GM18499 (cell line): ENCODE measurements around the gene BUB3.

Source experiments
- ATAC-seq: cut with Tn5 transposase; IDR thresholded peaks from one replicate; pipeline ENCODE4 v1.9.1; 2021; ENCODE audit warnings: moderate number of reproducible peaks; ENCODE audit not compliant: insufficient read depth, unreplicated experiment

BUB3 gene

DNA sequence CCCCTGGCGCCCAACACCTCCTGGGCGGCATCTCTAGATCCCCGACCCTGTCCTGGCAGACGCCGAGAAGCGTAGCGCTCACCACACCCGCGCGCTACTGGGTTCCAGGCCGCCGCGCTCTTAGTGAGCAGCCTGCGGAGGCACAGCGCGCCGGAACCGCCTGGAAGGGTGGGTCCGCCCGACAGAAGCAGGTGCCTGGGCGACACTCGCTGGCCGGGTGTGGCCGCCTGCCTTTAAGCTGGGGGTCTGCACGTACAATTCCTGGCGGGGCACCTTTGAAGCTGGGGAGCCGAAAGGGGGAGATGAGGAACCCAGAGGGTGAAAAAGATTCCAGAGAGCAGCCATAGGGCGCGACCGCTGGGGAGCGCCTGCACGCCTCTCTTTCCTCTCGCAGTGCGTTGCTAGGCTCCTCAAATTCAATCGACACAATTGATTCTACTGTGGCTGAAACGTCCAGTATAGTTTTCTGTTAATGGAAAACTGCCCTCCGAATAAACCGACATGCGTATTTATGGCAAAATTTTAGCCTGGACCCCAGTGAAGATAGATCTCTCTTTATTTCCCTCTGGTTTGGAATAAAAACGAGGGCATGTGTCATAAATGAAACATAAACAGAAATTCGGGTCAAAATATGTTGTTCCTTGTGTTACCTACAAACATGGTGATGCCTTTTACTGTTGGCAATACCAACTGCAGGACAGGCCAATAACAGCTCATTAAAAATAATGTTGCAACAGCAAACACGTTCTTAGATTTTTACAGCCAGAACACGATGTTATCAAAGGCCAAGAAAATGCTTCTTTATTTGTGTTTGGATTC, 13.8 kb upstream of the BUB3 start:
- no peak for ATAC-seq

DNA sequence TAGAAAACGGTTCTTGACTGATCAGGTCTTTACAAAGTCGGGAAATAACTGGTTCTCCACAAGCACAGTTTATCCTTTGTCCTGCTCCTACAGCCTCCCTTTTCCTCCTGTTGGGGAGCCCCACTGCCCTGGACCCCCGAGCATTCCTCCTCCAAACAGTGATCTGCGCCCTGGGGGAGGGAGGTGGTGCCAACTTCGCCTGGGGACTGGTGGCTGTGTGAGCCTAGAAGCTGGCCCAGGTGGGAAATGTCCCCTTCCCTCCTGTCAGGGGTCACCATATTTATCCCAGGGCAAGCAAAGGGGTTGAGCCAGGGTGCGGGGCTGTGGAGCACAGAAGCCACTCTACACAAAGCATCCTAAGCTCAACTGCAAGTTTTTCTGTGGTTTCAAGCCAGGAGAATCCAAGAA, 13.2 kb upstream of the BUB3 start:
- ATAC-seq = no peak

DNA sequence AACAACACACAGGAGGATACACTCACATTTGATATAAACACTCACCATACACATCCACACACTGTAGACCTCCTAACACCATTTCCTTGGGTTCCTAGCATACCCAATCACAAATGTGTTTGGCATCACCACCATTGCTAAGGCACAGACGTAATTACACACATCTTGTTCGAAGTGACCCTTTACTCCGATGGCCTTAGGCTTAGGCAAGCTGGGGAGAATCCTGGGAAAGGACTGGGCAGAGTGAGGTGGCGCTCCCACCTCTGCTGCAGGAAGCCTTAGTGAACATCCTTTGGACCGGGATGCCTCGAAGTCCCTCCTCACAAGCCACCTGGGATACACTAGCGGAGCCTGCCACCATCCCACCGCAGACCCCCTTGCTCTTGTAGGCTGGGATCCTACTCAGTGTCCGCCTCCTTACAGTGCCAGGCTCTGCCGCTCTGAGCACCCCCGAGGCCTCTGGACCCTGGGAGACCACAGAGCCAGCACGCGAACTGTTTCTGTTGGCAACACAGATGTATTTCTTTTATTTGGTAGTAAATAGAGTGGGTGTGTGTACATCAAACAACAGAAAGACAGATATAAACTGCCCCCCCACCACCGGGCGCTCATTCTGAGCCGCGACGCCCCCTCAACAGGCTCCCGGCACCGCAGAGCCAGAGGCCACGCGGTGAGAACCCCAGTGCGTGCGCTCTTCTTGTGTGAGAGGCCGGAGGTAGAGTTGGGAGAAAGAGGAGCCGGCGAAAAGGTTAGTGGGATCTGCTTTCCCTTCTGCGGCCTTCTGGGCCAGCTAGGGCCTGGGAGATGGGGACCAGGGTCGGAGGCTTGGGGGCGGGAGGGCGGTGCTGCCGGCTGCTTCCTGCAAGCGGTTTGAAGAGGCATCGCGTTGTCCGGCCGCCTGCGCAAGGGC, 12.2 kb upstream of the BUB3 start:
- no peak for ATAC-seq

DNA sequence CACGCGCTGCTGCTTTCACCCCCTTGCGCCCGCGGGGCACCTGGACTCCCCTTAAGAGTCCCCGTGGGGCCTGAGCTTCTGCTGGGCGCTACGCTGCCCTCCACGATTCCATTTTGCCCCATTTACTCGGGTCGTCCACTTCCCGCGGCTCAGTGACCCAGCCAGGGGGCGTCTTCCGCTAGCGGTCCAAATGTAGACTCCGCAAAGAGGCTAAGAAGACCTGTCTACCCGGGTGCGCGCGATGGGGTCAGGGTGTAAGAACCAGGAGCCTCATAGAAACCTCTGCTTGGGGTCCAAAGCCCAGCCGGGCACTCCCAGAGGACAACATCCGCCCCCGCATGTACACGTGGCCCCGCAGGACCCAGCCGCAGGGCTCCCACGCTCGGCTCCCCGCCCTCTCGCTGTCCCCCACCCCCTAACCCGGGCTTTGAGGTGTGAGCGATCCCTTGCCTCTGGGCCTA, 11.5 kb upstream of the BUB3 start:
- no peak for ATAC-seq

DNA sequence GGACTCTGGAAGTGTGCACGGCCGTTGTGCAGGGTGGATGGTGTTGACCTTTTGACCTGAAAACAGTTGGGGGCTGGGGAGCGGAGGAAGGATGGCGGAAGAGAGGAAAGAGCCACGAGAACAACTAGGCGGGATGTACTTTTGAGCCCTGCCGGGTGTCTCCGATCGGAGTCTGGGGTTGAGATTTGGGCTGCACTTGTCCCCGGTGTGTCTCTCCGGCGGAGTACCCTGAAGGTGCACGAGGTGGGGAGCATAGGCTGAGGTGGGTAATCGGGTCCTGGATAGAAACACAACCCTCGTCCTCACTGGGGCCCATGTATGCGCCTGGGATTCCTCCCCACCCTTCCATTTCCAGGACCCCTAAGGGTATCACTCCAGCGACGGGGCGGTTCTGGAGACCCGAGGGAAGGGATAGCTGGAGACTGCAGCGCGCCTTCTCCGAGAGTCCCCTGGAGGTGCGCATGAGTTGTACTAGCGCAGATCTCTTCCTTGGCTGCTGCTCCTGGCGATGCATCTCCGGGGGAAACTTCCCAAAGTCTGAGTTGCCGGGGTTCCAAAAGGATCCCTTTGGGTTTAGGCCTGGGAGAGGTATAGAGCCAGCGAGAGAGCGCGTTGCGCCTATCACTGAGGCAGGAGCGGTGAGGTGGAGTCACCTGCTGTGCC, 10.9 kb upstream of the BUB3 start:
- ATAC-seq = no peak

DNA sequence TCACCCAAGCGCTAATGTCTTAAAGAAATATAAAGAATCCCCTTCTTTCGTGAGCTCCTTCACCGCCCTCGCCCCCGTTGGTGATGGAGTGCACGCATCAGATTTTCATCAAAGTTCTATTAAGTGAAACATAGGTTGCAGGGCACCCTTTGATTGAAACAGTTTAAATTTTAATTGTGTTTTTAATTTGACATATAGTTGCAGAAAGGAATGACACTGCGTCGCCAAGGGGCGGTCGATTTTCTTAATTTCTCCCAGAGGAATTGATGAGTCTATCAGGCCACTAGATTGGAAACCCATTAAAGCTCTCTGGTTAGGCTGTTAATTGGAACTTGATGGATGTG, 10.4 kb upstream of the BUB3 start:
- no peak for ATAC-seq

DNA sequence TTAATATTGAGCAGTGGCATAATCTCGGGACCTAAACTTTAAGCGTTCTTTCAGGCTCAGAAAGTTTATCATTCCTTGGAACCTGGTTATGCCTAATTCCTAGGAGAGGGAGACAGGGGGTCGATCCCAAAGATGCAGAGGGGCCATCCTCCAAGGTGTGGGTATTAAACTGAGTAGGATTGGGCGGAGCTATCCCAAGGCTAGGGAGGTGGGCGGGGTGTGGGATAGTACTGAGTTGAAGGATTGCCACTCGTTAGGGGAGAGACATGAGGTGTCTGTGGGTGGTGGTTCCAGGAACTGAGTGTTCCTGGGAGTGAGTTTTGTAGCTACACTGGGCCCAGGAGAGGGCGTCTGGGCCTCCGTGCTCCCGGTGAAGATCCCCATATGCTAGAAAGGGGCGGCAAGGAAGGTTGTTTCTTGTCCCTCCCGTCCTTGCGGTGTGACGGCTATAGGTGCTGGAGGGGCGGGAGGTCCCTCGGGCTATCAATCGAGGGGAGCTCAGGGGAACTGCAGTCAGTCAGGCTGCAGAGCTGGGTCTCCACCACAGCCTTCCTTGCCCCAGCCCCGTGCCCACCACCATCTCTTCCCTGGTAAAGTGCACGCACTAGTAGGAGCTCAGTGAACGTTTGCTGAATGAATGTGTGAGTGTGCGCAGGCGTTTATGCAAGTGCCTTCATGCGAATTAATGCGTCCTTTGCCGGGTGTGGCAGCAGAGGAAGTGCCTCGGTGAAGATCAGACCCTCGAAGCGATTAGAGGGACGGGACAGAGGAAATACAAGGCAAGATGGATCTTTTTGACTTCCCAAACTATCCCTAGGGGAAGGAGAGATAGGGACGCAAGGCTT, 9.3 kb upstream of the BUB3 start:
- no peak for ATAC-seq

DNA sequence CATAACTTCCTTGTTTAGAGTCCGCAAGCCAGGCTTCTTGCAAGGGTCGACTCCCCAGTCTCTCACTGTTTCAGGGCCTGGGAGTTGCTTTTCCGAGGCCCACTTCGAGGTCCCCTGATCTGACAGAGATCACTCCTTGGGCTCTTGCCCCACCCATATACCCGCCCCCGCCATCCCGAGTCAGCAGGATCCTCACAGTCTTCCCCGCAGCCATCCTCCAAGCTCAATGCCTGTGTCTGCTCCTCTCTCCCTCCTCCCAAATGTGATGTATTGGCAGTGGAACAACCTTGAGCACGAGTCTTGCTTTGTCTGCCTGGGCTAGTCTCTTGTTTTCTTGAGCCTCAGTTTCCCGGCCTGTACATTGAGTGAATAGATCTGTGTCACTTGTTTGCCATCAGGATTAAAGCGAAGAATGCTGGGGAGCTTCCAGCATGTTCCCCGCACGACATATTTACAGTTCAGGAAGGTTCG, 8.6 kb upstream of the BUB3 start:
- no peak for ATAC-seq

DNA sequence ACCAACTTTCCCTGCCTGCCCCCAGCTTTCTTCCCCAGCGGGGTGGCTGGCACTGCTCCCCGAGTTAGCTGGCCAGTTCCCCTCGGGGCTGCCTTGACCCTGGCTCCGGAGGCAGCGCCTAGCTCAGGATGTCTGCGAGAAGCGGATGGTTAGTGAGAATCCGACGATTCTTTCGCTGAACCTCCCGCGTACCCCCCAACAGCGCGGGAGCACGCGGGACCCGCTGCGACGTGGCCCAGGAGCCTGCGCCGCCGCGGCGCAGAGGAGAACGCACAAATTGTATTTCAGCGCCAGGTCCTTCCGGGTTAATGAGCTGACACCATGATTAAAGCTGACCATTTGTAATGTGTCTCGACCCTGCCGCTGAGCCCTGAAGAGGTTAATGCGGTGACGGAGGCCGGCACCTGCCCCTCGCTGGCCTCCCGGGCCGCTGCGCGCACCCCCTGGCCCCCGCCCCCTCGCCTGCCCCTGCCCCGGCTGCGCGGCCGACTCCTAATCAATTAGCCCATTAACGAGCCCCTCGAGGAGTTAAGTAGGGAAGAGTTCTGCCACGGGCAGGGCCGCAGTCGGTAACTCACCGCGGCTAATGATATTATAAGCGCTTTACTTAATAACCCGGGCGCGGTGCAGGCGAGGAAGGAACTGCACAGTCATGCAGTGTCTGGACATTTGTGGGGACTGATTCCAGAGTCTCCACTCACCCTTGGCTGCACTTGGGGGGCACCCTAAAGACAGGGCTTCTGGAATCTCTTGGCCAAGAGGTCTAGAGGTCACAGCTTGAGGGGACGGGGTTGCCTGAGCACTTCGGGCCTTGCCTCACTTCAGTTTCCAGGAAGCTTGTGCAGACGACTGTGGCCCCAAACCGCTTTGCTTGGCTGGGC, 7.9 kb upstream of the BUB3 start:
- no peak for ATAC-seq

DNA sequence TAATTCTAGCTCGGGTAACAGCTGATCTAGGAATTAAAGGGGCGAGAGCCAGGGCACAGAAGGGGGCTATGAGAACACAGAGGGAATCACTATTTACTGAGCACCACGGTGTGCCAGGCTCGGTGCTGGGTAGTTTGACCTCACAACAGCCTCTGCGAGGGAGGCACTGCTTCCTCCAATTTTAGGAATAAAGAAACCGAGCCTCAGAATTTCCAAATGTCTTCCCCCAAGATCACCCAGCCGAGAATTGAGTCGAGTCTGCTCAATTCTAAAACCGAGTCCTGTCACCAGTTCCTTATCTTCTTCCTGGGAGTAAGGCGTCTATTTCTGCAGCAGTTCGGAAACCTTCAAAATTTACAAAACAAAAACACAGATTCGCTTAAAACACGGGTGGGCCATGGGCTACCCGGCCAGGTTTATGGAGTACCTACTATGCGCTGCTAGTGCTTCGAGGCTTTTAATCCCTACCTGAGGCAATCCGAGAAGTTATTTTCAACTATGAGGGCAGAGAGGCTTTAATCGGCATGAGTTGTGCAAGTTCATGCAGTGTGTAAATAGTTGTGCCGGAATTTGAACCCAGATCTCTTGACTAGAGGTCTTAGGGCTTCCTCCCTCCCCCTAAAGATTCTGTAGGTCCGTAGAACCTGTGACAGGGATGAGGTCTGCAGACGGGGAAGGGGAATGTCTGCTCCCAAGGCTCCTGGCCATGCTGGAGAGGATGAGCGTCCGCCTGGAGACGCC, 7.1 kb upstream of the BUB3 start:
- no peak for ATAC-seq

DNA sequence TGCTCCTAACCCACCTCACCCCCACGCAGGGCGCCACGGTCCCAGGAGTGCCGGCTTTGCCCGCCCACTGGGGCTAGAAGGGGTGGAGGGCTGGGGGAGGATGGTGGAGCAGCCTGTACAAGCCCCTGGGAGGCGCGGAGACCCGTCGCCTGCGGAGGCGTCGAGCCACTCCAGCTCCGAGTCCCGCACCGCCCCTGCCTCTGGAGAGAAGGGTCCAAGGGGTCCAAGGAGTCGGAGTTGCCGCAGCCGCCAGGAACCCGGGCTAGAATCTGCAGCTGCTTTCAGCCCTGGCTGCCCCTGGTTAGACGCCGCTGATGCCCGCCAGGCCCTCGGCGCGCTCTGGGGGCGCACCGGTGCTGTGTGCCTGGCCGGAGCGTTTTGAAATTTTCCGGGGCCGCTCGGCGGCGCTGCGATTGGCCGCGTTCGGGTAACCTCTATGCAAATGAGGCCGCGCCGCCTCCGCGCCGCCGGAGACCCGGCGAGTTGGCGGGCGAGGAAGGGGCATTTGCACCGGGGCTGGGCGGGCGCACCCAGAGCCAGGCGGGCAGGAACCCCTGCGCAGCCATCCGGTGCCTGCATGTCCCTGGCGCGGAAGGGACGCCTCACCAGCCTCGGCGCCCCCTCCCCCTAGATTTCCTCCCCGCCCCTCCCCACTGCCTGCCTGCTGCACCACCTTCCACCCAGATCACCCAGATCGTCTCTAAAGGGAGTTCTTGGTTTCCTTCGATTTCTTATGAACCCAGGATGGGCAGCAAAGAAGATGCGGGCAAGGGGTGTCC, 6.4 kb upstream of the BUB3 start, which contains the start of gene HMX2:
Gene HMX2, plus strand, starts transcription at position 502 of the 779 bp plus-strand sequence. Its CDS starts 243 bp downstream, at position 745.
- ATAC-seq = no peak

DNA sequence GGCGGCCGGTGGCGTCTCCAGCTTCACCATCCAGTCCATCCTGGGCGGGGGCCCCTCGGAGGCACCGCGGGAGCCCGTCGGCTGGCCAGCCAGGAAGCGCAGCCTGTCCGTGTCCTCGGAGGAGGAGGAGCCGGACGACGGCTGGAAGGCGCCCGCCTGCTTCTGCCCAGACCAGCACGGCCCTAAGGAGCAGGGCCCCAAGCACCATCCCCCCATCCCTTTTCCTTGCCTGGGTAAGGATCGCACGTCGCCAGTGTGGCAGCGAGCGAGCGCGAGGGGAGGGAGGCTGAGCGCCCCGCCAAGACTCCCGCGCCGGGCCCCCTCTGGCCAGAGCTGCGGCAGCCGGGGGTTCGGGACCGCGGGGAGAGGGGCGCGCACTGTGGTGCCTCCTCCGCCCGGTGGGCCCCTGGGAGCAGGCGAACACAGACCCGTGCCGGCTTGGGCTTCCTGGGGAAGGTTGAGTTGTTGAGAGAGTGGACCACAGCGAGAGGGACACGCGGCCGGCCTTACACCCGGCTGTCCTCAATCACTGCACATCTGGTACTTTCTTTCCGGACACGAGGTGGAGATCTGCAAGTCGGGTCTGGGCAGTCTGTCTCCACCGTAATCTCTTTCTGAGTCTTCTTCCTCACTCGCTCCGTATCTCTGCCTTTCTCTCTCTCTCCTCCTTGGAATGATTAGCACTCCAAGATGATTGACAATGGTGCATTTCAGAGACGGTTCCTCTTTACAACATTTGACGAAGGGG, 5.6 kb upstream of the BUB3 start:
- ATAC-seq = no peak

DNA sequence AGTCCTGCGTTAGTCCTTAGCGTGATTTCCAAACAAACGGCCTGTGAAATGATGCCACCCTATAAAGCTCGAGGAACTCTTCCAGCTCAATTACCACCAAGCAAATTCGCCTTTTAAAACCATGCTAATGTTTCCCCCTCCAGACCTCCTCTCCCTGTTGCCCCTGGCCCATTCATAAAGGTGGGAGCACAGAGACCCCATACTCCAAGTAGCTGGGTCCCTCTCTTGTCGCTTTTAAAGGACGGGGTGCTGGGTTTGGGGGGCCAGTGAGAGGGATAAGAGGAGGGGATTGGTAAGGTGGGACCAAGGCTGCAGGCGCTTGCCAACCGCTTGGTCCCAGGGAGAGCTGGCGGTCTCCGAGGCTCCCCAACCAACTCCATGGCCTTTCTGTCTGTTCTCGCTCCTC, 5.0 kb upstream of the BUB3 start:
- no peak for ATAC-seq

DNA sequence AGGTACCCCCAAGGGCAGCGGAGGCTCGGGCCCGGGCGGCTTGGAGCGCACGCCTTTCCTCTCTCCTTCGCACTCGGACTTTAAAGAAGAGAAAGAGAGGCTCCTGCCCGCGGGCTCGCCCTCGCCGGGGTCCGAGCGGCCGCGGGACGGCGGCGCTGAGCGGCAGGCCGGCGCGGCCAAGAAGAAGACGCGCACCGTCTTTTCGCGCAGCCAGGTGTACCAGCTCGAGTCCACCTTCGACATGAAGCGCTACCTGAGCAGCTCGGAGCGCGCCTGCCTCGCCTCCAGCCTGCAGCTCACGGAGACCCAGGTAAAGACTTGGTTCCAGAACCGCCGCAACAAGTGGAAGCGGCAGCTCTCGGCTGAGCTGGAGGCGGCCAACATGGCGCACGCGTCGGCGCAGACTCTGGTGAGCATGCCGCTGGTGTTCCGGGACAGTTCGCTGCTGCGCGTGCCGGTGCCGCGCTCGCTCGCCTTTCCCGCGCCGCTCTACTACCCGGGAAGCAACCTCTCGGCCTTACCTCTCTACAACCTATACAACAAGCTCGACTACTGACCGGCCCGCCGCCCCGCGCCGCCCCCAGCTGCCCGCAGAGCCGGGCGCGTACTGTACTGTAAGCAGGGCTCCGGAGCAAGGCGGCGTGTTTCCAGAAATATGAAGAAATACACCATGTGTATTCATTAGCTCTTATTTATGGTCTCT, 4.5 kb upstream of the BUB3 start:
- ATAC-seq = no peak

DNA sequence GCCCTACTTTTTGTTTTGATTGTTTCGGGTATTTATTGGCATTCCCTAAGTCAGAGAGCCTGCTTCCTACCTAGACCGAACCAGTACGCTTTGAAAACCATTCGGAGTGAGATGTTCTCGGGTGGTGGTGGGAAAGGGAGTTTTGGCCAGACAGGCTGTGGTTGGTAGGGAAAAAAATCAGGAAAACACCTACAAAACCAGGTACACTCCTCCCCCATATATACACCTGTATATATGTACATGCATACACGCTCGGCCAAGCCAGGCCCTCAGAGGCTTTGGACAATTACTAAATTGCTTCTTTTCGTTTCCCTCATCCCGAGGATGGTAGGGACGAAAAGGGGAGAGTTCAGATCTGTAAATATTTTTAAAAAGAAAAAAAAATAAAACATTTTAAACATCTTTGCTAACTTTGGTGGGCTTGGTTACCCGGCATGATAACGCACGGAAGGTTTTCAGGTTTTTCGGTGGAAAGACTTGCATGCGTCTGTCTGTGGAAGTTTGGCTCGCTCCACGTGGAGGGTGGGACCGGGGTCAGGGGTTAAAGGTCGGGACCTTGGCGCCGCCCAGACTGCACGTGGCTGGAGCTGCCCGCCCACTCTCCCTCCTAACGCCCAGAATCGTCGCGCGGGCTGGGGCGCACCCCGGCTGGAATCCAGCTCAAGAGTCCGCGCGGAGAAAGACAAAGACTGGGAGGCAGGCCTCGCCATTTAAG, 3.8 kb upstream of the BUB3 start:
- no peak for ATAC-seq
